Stimulated activated CD8-positive, alpha-beta memory T cell treated with anti-CD3 and anti-CD28 coated beads, Interleukin-4, amount 100 ng/mL, for 24 hours (primary cell): ENCODE data around the gene AGO1.
"Not testable (repeated sequence)": the region's sequence is repeated elsewhere in the genome, so short reads cannot be mapped to it uniquely, and the experiment has no call there.

Experiments used
- DNase-seq: peaks from one replicate; pipeline ENCODE4 v3.0.0-alpha.2; 2020; ENCODE audit warnings: low read depth

The AGO1 gene

GRCh38 chr1:35869245-35869950 is 13.6 kb upstream of the AGO1 start:
- DNase-seq, result not testable (repeated sequence)

DNA sequence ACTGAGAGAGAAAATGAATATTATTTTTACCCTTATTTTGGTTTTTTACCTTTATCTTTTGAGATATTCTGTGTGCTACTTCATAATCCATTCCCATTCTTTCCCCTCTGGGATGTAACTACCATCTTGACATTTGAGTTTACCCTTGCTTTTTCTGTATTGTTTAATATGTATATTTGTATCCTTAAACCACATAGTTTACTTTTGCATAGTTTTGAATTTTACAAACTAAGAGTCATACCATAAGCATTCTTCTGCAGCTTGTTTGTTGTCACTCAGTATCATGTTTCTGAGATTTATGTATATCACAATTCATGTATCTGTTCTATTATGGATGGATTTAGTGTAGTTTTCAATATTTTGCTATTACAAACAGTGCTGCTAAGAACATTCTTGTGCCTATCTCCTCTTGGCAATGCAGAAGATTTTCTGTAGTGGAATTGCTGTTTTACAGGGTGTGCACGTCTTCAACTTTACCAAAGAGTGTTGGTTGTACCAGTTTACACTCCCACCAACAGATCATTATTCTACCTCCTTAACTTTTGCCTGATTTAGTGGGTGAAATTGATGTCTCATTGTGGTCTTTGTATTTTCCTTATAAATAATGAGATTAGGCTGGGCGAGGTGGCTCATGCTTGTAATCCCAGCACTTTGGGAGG is 12.2 kb upstream of the AGO1 start:
- no peak for DNase-seq

DNA sequence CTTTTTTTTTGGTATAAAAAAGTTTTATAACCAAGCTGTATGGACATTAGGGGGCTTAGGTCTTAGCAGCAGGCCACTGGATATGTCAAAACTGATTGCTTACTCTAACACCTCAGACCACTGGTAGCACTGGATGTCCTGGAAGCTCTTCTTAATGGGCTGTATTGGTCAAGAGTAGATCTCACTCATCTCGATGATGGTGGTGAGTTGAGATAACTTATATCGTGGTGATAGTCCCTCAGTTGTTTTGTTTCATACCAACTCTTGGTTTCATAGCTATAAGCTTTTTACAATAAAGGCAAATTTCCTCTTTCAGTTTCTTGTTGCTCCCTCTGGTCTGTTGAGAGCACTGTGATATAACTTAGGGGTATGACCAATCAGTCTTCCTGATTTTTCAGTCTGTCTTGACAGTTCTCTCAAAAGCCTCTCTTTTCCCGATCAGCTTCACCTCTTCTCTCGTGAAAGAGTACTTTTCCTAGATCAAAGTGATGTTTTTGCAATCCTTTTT is 9.7 kb upstream of the AGO1 start:
- DNase-seq, result no peak

GRCh38 chr1:35874115-35874514 is 8.9 kb upstream of the AGO1 start:
- not testable (repeated sequence) for DNase-seq

DNA sequence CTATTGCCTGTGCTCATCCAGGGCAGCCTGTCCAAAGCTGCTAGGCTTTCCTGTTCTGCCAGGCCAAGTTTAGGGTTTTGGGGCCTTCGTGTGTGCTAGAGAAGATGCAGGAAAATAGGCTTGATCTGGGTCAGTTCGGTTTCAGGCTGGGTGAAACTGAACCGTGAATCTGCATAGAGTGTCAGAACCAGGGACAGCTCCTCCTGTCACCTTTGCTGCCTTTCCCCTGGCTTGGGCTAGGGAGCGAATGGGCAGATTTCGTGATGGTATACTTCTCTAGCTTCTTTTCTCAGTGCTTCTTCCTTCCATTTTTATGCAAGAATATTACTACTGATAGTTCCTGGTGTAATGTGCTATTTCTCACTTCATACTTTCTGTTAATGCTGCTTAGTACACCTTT is 6.0 kb upstream of the AGO1 start:
- no peak for DNase-seq

DNA sequence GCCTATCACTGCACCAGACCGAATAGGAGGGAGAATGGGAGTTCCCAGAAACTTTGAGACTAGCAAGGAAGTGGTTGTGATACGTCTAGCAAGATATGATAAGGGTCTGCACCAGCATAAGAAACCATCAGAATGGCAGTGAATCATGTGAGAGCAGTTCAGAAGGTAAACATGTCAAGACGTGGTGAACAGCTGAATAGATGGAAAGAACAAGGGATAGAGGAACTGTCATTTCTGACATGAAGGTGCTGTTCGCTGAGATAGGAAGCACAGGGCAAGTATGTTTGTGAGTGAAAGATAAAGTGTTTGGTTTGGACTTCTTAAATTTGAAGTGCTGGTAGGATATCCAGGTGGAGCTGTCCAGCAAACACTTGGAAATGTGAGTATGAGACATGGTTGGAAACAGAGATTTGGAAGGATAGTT is 1.1 kb upstream of the AGO1 start:
- DNase-seq, result no peak

- DNase-seq, result no peak
Measured at GRCh38 chr1:35882586-35882944, 444 bp upstream of the AGO1 start.

DNA sequence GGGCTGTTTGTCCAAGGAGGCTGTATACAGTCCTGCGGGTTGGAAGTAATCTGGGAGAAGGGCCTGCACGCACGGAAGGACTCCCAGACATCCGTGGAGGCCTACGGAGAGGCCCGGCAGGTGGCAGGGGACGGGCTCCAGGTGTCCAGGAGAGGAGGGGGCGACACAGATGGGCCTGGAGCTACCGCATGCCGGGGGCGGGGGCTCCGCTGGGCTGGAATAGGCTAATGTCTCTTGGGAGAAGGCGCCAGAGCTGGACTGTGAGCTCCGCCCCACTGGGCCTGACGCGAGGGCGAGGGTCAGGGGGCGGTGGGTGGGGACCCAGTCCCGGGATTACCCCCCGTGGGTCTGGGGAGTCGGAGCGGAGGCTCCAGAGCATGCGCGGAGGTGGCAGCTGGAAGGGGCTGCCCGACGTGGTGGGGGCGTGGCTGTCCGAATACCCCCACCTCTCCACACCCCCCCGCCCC is 659 bp downstream of the AGO1 start:
- DNase-seq, result peak; percentile 31

DNA sequence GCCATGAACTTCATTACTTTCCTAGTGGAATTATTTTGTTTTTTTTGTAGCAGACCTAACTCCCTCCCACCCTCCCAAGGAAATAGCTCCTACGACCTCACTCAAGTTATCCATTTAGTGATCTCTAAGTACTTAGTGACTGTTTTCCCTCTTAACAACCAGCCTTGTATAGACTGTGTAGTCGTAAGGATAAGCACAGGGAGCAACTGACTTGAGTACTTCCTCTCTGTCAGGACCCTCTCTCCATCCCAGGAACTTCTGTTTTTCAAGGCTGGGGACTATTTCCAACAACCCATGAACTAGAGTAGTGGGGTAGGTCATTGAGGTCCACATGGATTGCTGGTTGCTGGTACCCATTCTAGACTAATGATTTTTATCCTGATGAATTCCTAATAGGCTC is 1.9 kb downstream of the AGO1 start:
- no peak for DNase-seq

GRCh38 chr1:35885961-35886558 is 3.1 kb downstream of the AGO1 start:
- DNase-seq, result no peak

- DNase-seq, result no peak
Measured at GRCh38 chr1:35886577-35887431, 3.8 kb downstream of the AGO1 start.

DNA sequence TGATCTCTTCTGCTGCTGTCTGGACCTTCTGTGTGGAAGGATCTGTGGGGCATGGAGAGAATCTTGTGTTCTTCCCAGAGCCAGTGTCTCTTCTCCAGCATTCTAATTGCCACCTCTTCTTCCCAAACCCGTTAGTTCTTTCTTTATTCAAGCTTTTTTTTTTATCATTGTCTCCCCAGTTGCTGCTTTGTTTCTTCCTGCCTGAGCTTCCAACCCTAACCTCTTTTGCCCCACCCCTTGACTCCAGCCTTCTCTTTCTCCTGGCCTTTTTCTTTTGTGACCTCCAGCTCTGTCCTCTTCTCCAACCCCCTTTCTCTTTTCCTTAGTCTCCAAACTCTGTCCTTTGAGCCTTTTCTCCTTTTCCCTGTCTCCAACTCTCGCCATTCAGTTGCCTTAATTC is 4.5 kb downstream of the AGO1 start:
- DNase-seq, result no peak

DNA sequence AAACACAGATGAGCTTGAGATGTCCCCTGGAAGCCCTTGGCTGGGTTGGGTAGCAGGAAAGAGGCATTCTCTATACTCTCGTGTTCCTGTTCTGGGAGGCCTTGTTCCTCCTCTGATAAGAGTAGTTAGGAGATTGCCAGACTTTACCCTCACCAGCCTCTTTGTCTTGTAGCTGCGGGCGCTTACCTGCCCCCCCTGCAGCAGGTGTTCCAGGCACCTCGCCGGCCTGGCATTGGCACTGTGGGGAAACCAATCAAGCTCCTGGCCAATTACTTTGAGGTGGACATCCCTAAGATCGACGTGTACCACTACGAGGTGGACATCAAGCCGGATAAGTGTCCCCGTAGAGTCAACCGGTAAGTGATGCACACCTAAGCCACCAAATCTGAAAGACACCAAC is 5.2 kb downstream of the AGO1 start:
- DNase-seq, result no peak

GRCh38 chr1:35888981-35889380 is 6.0 kb downstream of the AGO1 start:
- not testable (repeated sequence) for DNase-seq

GRCh38 chr1:35893051-35893879 is 10.3 kb downstream of the AGO1 start:
- no peak for DNase-seq

GRCh38 chr1:35894183-35894582 is 11.2 kb downstream of the AGO1 start:
- DNase-seq, result no peak

DNA sequence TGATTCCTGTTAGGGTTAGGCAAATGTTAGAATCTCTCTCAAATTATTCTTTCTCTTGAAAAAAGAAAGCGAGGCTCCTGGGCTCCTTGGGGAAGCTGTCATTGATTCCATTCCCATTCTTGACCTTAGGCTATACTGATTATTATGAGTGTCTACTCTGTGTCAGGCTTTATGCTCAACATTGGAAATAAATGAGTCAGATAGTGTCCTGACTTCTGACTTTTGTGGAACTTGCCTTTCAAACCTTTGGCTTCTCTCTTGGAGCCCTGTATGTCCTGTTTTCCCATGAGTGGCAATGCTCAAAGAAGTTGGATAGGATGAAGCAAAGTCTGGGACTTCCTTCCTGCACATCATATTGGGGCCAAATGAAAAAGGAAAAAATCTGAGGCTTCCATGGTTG is 11.6 kb downstream of the AGO1 start:
- no peak for DNase-seq

- no peak for DNase-seq
Measured at GRCh38 chr1:35899941-35900340, 16.9 kb downstream of the AGO1 start.

DNA sequence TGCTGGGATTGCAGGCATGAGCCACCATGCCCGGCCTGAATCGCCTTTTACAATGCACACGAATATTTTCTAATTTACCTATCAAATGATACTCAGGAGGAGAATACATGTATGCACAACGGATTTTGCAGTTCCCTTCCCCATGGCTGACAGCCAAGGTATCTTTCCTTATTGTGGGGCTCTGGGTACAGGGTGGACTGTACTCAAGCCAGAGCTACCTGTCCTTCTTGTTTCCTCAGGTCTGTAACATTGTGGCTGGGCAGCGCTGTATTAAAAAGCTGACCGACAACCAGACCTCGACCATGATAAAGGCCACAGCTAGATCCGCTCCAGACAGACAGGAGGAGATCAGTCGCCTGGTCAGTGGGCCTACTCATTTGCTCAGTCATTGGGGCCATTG is 18.2 kb downstream of the AGO1 start:
- DNase-seq, result no peak

GRCh38 chr1:35902671-35903070 is 19.7 kb downstream of the AGO1 start:
- no peak for DNase-seq

- no peak for DNase-seq
Measured at GRCh38 chr1:35914717-35915116, 31.7 kb downstream of the AGO1 start.
